ENCODE measurements around the gene PAH. TPM values are rescaled to one million over a fixed set of nuclear protein-coding genes. Genes with fewer than 3 reads are reported as not detected.

Gene PAH
- total and polyA plus RNA-seq, 10 donors: 0.09 TPM; not detected in 9

DNA sequence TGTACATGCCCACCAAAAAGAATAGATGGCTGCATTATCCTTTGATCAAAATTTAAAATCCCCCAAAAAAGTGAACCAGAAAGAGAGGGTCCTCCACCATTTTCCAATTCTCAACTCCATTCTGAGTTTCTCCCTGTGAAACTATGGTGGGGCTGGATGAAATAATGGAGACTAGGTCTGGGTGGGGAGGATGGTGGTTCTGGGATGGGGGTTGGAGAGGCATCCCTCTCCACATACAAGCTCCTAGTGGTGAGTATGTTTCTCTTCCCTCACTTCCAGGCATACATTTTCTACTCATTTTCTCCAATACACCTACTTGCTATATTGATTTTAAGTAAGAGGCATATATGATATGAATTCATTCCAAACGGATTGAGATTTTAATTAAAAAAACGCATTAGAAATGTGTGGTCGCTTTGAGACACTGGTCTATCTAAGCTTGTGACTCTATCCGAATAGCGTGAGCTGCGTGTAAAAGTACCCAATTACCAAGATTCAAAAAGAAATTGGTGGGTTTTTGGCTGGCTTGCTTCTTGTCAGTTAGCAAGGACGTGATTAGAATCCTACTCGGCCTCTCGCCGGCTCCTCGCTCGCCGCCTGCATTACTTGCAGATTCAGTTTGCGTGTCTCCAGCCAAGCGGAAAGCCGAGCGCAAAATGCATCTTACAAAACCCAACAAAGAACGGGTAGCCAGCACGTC lies 43.9 kb upstream of the PAH start:
- H3K4me3 ChIP-seq: no peak overlapping the region
- 5 to 12% (median 7%) methylated on average over 19 of the region's 19 CpGs for WGBS, 5 donors
- DNase-seq: no peak
- peaks cover 7 to 64% (median 47%) of the 10 kb centered on the region in 6 donors for H3K4me1 ChIP-seq
- no peak overlapping the region for H3K27ac ChIP-seq
- TF ChIP-seq, protein P1, sequence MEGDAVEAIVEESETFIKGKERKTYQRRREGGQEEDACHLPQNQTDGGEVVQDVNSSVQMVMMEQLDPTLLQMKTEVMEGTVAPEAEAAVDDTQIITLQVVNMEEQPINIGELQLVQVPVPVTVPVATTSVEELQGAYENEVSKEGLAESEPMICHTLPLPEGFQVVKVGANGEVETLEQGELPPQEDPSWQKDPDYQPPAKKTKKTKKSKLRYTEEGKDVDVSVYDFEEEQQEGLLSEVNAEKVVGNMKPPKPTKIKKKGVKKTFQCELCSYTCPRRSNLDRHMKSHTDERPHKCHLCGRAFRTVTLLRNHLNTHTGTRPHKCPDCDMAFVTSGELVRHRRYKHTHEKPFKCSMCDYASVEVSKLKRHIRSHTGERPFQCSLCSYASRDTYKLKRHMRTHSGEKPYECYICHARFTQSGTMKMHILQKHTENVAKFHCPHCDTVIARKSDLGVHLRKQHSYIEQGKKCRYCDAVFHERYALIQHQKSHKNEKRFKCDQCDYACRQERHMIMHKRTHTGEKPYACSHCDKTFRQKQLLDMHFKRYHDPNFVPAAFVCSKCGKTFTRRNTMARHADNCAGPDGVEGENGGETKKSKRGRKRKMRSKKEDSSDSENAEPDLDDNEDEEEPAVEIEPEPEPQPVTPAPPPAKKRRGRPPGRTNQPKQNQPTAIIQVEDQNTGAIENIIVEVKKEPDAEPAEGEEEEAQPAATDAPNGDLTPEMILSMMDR (IDR thresholded peaks at IDR 0.05 in 8 of 11, conservative IDR thresholded peaks at IDR 0.05 in 3 of 11): no peak
- TF ChIP-seq POLR2AphosphoS5 (IDR thresholded peaks at IDR 0.05) (no peak), POLR2A (IDR thresholded peaks at IDR 0.05) (no peak)
- H3K9me3 ChIP-seq: peaks cover 0 to 23% (median 5%) of the 10 kb centered on the region in 8 donors
- H3K27me3 ChIP-seq (replicated peaks in 1 of 7): peaks cover 0 to 100% (median 95%) of the 10 kb centered on the region in 7 donors
- intact Hi-C loops (cut with DNase I; ENCODE audit: low total_unique reads): no loop called here
- H3K36me3 ChIP-seq: no peaks in the 10 kb centered on the region

DNA sequence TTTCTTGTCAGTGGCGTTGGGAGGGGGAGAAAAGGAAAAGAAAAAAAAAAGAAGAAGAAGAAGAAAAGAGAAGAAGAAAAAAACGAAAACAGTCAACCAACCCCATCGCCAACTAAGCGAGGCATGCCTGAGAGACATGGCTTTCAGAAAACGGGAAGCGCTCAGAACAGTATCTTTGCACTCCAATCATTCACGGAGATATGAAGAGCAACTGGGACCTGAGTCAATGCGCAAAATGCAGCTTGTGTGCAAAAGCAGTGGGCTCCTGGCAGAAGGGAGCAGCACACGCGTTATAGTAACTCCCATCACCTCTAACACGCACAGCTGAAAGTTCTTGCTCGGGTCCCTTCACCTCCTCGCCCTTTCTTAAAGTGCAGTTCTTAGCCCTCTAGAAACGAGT lies 42.3 kb upstream of the PAH start:
- WGBS, 5 donors: 4 to 10% (median 8%) methylated on average over 14 of the region's 14 CpGs
- H3K36me3 ChIP-seq: no peaks in the 10 kb centered on the region
- TF ChIP-seq POLR2AphosphoS5 (IDR thresholded peaks at IDR 0.05) (no peak), POLR2A (IDR thresholded peaks at IDR 0.05) (no peak)
- TF ChIP-seq, protein P1 (IDR thresholded peaks at IDR 0.05 in 8 of 11, conservative IDR thresholded peaks at IDR 0.05 in 3 of 11): no peak
- peaks cover 7 to 49% (median 39%) of the 10 kb centered on the region in 6 donors for H3K4me1 ChIP-seq
- peaks cover 0 to 100% (median 96%) of the 10 kb centered on the region in 7 donors for H3K27me3 ChIP-seq (replicated peaks in 1 of 7)
- no peak for DNase-seq
- H3K9me3 ChIP-seq: peaks cover 0 to 18% (median 5%) of the 10 kb centered on the region in 8 donors
- H3K4me3 ChIP-seq: no peak overlapping the region
- no peak overlapping the region for H3K27ac ChIP-seq
- intact Hi-C loops (cut with DNase I; ENCODE audit: low total_unique reads): no loop called here

DNA sequence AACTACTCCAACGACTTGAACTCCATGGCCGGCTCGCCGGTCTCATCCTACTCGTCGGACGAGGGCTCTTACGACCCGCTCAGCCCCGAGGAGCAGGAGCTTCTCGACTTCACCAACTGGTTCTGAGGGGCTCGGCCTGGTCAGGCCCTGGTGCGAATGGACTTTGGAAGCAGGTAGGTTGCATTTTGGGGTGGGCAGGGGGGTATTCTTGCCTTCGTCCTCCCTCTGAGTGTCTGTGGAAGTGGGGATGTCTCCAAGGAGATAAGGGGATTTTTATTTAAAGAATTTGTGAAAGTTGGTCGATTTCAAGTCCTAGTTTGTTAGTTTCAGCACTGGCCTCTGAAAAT lies 41.8 kb upstream of the PAH start:
- no peaks in the 10 kb centered on the region for H3K36me3 ChIP-seq
- intact Hi-C loops (cut with DNase I; ENCODE audit: low total_unique reads): no loop called here
- TF ChIP-seq POLR2AphosphoS5 (IDR thresholded peaks at IDR 0.05) (no peak), POLR2A (IDR thresholded peaks at IDR 0.05) (no peak)
- TF ChIP-seq, protein P1 (IDR thresholded peaks at IDR 0.05 in 8 of 11, conservative IDR thresholded peaks at IDR 0.05 in 3 of 11): no peak
- no peak overlapping the region for H3K27ac ChIP-seq
- peaks cover 0 to 100% (median 96%) of the 10 kb centered on the region in 7 donors for H3K27me3 ChIP-seq (replicated peaks in 1 of 7)
- peak overlapping the region in 7 of 8 donors; percentile 40 to 69 (median 42) for H3K4me3 ChIP-seq
- WGBS, 5 donors: 4 to 10% (median 8%) methylated on average over 14 to 15 of the region's 15 CpGs
- no peak for DNase-seq
- peaks cover 7 to 48% (median 39%) of the 10 kb centered on the region in 6 donors for H3K4me1 ChIP-seq
- peaks cover 0 to 12% (median 3%) of the 10 kb centered on the region in 8 donors for H3K9me3 ChIP-seq

DNA sequence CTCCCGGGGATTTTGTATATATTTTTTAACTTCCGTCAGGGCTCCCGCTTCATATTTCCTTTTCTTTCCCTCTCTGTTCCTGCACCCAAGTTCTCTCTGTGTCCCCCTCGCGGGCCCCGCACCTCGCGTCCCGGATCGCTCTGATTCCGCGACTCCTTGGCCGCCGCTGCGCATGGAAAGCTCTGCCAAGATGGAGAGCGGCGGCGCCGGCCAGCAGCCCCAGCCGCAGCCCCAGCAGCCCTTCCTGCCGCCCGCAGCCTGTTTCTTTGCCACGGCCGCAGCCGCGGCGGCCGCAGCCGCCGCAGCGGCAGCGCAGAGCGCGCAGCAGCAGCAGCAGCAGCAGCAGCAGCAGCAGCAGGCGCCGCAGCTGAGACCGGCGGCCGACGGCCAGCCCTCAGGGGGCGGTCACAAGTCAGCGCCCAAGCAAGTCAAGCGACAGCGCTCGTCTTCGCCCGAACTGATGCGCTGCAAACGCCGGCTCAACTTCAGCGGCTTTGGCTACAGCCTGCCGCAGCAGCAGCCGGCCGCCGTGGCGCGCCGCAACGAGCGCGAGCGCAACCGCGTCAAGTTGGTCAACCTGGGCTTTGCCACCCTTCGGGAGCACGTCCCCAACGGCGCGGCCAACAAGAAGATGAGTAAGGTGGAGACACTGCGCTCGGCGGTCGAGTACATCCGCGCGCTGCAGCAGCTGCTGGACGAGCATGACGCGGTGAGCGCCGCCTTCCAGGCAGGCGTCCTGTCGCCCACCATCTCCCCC lies 41.2 kb upstream of the PAH start:
- no peaks in the 10 kb centered on the region for H3K36me3 ChIP-seq
- DNase-seq: peak; percentile 83
- peak overlapping the region in 7 of 8 donors; percentile 40 to 69 (median 42) for H3K4me3 ChIP-seq
- peaks cover 0 to 100% (median 95%) of the 10 kb centered on the region in 7 donors for H3K27me3 ChIP-seq (replicated peaks in 1 of 7)
- WGBS, 5 donors: 1 to 3% (median 2%) methylated on average over 51 to 83 of the region's 83 CpGs
- H3K27ac ChIP-seq: no peak overlapping the region
- H3K4me1 ChIP-seq: peaks cover 7 to 48% (median 39%) of the 10 kb centered on the region in 6 donors
- H3K9me3 ChIP-seq: peaks cover 0 to 6% (median 0%) of the 10 kb centered on the region in 8 donors
- TF ChIP-seq POLR2A (IDR thresholded peaks at IDR 0.05) (no peak), POLR2AphosphoS5 (IDR thresholded peaks at IDR 0.05) (no peak)
- TF ChIP-seq, protein P1 (IDR thresholded peaks at IDR 0.05 in 8 of 11, conservative IDR thresholded peaks at IDR 0.05 in 3 of 11): no peak
- intact Hi-C loops (cut with DNase I; ENCODE audit: low total_unique reads): no loop called here
